Adipocyte (in vitro differentiated cells): Measurements from ENCODE around the gene EEF2.

ENCODE experiments used
- DNase-seq: peaks from one replicate; pipeline ENCODE4 v3.0.0-alpha.2; 2015; ENCODE audit warnings: low read depth
- H3K27me3 ChIP-seq: replicated peaks from 2 replicates; pipeline ENCODE4 v1.7.0; 2013; ENCODE audit warnings: mild to moderate bottlenecking, low read length, moderate library complexity; ENCODE audit not compliant: control insufficient read depth, insufficient read depth
- H3K36me3 ChIP-seq: 2 replicates; pipeline ENCODE4 v1.7.0; 2013; ENCODE audit warnings: low read length, mild to moderate bottlenecking, moderate library complexity; ENCODE audit not compliant: control insufficient read depth, insufficient read depth, severe bottlenecking
- H3K4me1 ChIP-seq: 2 replicates; pipeline ENCODE4 v1.7.0; 2013; ENCODE audit warnings: mild to moderate bottlenecking, low read length, moderate library complexity; ENCODE audit not compliant: control insufficient read depth, insufficient read depth
- H3K4me3 ChIP-seq: 2 replicates; pipeline ENCODE4 v1.7.0; 2013; ENCODE audit warnings: mild to moderate bottlenecking, low read length, moderate library complexity
- H3K9ac ChIP-seq: 2 replicates; pipeline ENCODE4 v1.7.0; 2013; ENCODE audit warnings: mild to moderate bottlenecking, low read length, moderate library complexity
- H3K9me3 ChIP-seq: 2 replicates; pipeline ENCODE4 v1.7.0; 2013; ENCODE audit warnings: mild to moderate bottlenecking, low read length, moderate library complexity; ENCODE audit not compliant: control insufficient read depth

EEF2 gene

GRCh38 chr19:4025317-4025716, 40.1 kb upstream of the EEF2 start:
- no peaks in the 10 kb centered on the region for H3K9me3 ChIP-seq
- no peaks in the 10 kb centered on the region for H3K4me1 ChIP-seq
- no peak overlapping the region for H3K9ac ChIP-seq
- H3K27me3 ChIP-seq = no peaks in the 10 kb centered on the region
- no peak for DNase-seq
- peaks cover 27% of the 10 kb centered on the region for H3K36me3 ChIP-seq
- H3K4me3 ChIP-seq = no peak overlapping the region

DNA sequence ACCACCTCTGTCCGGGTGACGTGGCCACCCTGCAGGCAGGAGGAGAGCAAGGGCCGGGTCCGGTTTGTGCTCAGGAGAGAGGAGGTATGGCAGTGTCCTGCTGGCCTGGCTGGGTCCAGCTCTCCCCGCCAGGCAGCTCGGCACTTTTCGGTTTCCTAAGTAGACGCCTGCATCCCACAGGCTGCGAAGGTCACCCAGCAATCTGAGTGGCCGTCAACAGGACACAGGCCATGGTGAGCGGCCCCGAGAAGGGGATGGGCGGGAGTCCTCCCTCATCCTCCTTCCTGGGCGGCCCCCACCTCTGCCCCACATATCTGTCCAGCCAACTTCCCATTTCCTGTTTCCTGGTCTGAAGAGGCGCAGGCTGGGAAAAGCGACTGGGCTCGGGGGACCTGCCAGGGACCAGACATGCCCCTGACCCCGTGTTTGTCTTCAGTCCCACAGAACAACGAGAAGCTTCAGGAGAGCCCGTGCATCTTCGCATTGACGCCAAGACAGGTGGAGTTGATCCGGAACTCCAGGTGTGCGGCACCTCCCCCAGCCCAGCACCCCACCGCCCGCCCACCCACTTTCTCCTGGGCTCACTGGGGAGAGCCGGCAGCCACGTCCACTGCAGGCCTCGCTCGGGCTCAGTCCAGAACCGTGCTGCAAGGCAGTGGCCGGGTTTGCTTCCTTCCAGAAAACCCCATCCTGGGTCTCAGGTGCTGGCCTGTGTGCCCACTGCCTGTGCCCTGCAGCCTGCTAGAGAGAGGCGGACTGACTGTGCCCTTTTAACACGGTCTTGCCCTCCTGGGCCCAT, 38.5 kb upstream of the EEF2 start:
- Histone ChIP-seq H3K36me3 (peaks cover 20% of the 10 kb centered on the region), H3K27me3 (no peaks in the 10 kb centered on the region), H3K9me3 (no peaks in the 10 kb centered on the region), H3K4me1 (no peaks in the 10 kb centered on the region), H3K4me3 (no peak overlapping the region), H3K9ac (no peak overlapping the region)
- DNase-seq = no peak

DNA sequence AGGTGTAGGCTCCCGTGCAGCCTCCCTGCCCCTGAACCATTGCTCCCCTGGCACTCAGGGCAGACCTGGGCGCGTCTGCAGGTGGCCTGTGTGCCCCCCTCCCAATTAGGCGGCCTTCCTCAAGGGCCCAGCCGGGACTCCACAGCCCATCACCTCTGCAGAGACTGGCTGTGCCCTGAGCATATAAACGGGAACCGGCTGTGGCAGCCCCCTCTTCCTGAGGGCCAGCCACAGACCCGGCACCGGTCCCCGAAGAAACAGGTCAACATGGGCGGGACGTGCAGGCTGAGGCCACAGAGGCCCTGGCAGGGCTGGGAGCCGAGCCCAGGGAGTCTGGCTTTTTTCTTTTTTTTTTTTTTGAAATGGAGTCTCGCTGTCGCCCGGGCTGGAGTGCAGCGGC, 34.3 kb upstream of the EEF2 start:
- Histone ChIP-seq H3K9ac (no peak overlapping the region), H3K27me3 (no peaks in the 10 kb centered on the region), H3K9me3 (no peaks in the 10 kb centered on the region), H3K4me1 (no peaks in the 10 kb centered on the region), H3K36me3 (peaks cover 9% of the 10 kb centered on the region), H3K4me3 (no peak overlapping the region)
- DNase-seq = no peak

DNA sequence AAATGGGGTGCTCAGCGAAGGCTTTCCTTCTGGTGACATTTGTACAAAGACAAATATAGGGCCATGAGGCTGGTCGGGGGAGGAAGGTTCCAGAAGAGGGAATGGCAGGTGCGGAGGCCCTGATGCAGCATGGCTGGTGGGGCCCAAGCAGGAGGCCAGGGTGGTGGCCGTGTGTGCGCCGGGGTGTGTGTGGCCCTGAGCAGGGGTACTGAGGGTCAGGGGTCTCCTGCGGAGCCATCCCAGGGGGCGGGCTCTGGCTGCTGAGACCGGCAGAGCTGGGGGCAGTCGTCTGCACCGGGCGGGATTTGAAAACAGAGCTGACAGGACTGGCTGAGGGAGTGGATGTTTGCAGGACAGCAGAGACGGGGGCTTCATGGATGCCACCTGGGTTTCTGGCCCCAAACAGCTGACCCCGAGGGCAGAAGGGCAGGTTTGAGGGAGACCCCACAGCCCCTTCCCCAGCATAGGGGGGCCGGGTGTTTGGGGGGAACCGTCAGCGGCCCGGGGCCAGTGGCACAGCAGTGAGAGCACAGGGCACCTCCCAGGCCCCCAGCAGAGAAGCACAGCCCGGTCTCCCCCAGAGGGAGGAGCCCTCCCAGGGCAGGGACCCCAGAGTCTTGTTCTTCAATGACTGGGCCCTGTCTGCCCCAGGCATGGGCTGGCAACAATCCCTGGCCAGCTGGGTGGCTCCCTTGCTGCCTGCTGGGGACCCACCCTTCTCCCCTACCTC, 33.7 kb upstream of the EEF2 start:
- Histone ChIP-seq H3K27me3 (no peaks in the 10 kb centered on the region), H3K4me1 (no peaks in the 10 kb centered on the region), H3K9ac (no peak overlapping the region), H3K36me3 (peaks cover 10% of the 10 kb centered on the region), H3K9me3 (no peaks in the 10 kb centered on the region), H3K4me3 (no peak overlapping the region)
- no peak for DNase-seq

DNA sequence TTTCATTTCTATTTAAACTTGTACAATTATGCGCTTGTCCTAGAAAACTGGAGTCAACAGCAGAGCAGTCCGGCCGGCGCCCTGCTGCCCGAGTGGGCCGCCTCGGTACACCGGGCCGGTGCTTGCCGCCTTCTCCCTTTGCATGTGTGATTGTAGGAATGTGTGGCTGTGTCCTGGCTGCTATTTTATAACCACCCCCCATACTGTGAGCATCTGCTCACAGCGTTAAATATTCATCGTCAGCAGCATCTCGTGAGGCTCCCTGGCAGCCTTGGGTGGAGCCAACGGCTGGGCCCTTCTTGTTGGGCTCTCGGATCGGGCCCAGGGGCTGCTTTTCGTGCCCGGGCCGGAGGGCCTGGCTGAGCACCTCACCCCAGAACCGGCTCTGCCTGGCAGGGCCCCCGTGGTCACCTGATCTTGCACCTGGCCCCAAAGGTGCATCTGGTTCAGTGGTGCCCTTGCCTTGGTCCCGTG, 32.9 kb upstream of the EEF2 start:
- no peak overlapping the region for H3K4me3 ChIP-seq
- no peaks in the 10 kb centered on the region for H3K9me3 ChIP-seq
- no peak for DNase-seq
- no peaks in the 10 kb centered on the region for H3K27me3 ChIP-seq
- H3K9ac ChIP-seq = no peak overlapping the region
- H3K36me3 ChIP-seq = peaks cover 18% of the 10 kb centered on the region
- H3K4me1 ChIP-seq = no peaks in the 10 kb centered on the region

DNA sequence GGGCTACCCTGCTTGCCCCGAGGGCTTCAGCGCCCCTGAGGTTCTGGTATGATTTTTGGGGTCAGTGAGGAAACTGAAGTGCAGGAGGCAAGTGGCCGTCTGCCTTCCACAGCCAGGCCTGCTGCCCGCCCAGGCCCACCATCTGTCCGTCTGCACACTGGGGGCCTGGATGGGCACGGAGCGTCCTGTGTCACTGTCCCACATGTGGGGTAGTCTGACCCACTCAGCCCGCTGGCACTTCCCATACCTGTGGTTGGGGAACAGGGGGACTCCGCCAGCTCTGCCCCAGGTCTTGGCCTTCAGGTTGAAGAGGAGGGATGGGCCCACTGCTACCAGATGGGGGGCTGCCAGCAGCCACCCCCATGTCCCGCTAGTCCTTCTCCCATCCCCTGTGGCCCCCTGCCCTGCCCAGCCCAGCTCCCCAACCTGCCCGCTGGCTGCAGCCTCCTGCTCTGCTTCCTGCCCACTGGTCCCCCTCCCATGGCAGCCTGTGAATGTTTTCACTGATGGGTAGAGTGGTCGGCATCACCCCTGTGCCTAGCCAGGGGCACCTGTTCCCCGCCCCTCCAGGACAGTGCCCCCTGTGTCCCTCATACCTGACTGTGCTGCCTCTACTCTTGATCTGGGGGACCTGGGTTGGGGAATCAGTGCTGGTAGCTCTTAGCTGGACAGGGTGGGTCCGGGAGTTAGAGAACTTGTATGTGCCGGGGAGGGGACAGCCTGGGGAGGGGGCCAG, 31.8 kb upstream of the EEF2 start:
- no peak for DNase-seq

DNA sequence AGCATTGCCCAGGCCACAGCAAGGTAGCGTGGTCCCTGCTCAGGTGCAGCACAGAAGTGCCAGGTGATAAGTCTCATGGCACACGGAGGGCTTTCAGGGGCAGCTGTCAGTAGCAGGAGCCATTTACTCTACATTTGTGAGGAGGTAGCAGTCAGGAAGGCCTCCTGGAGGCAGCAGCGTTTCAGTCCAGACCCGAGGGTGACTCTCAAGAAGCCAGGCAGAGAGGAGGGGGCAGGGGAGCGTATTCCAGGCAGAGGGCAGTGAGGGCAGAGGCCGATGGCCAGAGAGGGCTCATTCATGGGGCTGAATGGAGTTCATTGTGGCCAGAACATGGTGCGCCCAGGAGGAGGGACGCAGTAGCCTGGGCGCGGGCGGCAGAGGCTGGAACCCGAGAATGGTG, 31.2 kb upstream of the EEF2 start:
- H3K4me3 ChIP-seq = no peak overlapping the region
- H3K27me3 ChIP-seq = no peaks in the 10 kb centered on the region
- DNase-seq = no peak
- no peaks in the 10 kb centered on the region for H3K4me1 ChIP-seq
- no peaks in the 10 kb centered on the region for H3K9me3 ChIP-seq
- no peak overlapping the region for H3K9ac ChIP-seq
- peaks cover 23% of the 10 kb centered on the region for H3K36me3 ChIP-seq

More for the DNA sequence above, 31.8 kb upstream of the EEF2 start:
- no peaks in the 10 kb centered on the region for H3K27me3 ChIP-seq
- H3K4me3 ChIP-seq = no peak overlapping the region
- peaks cover 23% of the 10 kb centered on the region for H3K36me3 ChIP-seq
- no peaks in the 10 kb centered on the region for H3K9me3 ChIP-seq
- no peaks in the 10 kb centered on the region for H3K4me1 ChIP-seq
- no peak overlapping the region for H3K9ac ChIP-seq

- Histone ChIP-seq H3K4me1 (peaks cover 2% of the 10 kb centered on the region), H3K27me3 (no peaks in the 10 kb centered on the region), H3K9ac (no peak overlapping the region), H3K36me3 (peaks cover 27% of the 10 kb centered on the region), H3K4me3 (no peak overlapping the region), H3K9me3 (no peaks in the 10 kb centered on the region)
- DNase-seq = no peak
These were observed 30.6 kb upstream of the EEF2 start for GRCh38 chr19:4015705-4016402.

- Histone ChIP-seq H3K36me3 (peaks cover 27% of the 10 kb centered on the region), H3K9me3 (no peaks in the 10 kb centered on the region), H3K27me3 (no peaks in the 10 kb centered on the region), H3K9ac (no peak overlapping the region), H3K4me1 (peaks cover 5% of the 10 kb centered on the region), H3K4me3 (no peak overlapping the region)
- DNase-seq = no peak
These were observed 29.6 kb upstream of the EEF2 start for GRCh38 chr19:4014541-4015491.

DNA sequence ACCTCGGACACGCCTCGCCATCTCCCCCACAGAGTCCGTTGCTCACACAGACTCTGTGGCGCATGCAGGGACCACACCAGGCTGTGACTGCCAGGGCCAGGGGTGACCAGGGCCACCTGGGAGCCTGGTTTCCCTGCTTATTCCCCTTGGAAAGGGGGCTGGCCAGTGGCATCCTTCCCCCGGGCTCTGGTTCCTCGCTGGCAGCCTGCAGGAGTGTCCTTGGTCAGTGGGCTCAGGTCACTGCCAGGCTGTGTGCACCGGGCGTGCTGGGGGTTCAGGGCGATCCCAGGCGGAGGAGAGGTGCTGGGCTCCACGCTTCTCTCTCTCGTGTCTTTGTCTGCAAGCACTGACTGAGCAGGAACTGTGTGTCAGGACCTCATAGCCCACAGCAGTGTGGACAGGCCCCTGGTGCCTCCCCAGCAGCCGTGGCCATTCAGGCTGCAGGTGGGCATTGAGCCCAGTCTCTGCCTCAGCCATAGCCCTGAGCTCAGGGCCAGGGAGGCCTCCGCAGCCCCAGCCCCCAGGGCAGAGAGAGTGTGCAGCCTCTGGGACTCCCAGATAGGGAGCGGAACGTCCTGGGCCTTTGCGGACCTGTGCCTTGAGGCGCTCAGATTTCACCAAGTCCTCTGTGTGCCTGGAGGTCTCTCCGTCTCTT, 28.8 kb upstream of the EEF2 start:
- no peak for DNase-seq
- Histone ChIP-seq H3K4me1 (peaks cover 13% of the 10 kb centered on the region), H3K36me3 (peaks cover 27% of the 10 kb centered on the region), H3K27me3 (no peaks in the 10 kb centered on the region), H3K4me3 (no peak overlapping the region), H3K9ac (no peak overlapping the region), H3K9me3 (no peaks in the 10 kb centered on the region)
